ENCODE data around the gene TBL1X.

DNA sequence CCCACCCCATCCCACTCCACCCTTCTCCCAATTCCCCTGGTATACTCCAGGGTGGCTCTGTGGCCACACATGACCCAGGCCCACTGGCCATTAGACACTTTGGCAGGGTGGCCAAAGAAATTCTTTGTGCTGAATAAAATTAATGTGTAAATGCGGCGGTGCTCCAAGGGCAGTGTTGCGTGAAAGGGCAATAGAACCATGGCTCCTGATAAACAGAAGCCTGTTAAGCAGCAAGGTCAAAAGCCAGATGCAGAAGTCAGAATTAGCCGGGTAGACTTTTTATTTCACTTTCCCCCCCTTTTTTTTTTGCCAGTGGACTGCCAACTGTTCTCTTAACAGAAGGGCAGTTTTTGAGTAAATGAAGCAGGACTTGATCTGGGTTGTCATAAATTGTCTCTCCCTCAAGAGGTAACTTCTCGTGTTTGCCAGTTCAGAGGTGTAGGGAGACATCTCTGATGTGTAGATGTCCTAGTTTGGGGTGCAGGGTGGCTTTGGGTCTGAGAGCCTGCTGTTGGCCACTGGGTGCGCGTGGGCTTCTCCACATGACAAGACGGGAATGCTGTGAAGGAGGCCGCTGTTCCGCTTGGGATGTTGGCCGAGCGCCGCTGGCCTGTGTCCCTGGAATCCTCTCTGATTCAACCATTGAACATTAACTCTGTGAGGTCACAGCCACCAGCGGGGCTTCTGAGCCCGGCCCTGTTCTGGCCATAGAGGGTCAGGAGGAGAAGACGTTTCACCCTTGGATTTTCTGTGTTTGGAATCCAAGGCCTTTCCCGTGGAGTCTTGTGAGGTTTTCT is 139.5 kb downstream of the TBL1X start:
- TF ChIP-seq POLR2A (IDR thresholded peaks at IDR 0.05) = no peak
- TF ChIP-seq, protein P1, sequence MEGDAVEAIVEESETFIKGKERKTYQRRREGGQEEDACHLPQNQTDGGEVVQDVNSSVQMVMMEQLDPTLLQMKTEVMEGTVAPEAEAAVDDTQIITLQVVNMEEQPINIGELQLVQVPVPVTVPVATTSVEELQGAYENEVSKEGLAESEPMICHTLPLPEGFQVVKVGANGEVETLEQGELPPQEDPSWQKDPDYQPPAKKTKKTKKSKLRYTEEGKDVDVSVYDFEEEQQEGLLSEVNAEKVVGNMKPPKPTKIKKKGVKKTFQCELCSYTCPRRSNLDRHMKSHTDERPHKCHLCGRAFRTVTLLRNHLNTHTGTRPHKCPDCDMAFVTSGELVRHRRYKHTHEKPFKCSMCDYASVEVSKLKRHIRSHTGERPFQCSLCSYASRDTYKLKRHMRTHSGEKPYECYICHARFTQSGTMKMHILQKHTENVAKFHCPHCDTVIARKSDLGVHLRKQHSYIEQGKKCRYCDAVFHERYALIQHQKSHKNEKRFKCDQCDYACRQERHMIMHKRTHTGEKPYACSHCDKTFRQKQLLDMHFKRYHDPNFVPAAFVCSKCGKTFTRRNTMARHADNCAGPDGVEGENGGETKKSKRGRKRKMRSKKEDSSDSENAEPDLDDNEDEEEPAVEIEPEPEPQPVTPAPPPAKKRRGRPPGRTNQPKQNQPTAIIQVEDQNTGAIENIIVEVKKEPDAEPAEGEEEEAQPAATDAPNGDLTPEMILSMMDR (IDR thresholded peaks at IDR 0.05) = no peak

Data from adrenal gland (tissue), 5 donors.